Right lobe of liver (tissue), 4 donors: ENCODE results near the gene DMRT1.

Experiments
- CTCF ChIP-seq, 4 donors: fragments of 200-600 bp in 3 of 4; fragments of 450-650 bp in 1 of 4; IDR thresholded peaks; one replicate each; pipeline versions ENCODE4 v1.5.1 to v1.8.0; 2016 to 2022; ENCODE audit warnings: antibody characterized with exemption in 4 of 4, mild to moderate bottlenecking in 2 of 4
- POLR2A ChIP-seq: fragments of 450-650 bp; IDR thresholded peaks from one replicate; pipeline ENCODE4 v1.6.1; 2017; ENCODE audit warnings: antibody characterized with exemption, mild to moderate bottlenecking
- donor health status: DM: no; HTN: no; CAD: no.
- donor health status: DM: no; HTN: no; CAD: no.
- donor health status: DM: no; HTN: yes; CAD: no.

DNA sequence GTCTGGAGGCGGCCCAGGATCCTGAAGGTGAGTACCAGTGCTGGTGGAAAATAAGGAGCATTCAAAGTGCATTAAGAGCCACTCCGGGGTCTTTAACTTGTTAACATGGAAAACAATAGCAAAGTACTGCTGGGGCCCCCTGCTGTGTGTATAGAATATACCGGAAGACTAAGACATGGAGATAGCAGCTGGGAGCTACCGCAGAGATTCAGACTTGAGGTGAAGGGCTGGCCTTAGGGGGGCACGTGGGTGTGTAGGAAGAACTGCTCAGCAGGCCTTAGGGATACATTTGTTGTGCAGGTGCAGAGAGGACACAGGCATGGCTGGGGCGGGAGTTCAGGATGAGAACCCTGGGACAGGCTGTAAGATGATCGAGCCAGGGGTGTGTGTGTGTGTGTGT lies 1.2 kb upstream of the DMRT1 start:
- TF ChIP-seq CTCF (IDR thresholded peaks at IDR 0.05), result no peak
- TF ChIP-seq POLR2A, result no peak
